Measurements from ENCODE around the gene TIAM1.
"Not testable (repeated sequence)": the region's sequence is repeated elsewhere in the genome, so short reads cannot be mapped to it uniquely, and the experiment has no call there.

Gene TIAM1

DNA sequence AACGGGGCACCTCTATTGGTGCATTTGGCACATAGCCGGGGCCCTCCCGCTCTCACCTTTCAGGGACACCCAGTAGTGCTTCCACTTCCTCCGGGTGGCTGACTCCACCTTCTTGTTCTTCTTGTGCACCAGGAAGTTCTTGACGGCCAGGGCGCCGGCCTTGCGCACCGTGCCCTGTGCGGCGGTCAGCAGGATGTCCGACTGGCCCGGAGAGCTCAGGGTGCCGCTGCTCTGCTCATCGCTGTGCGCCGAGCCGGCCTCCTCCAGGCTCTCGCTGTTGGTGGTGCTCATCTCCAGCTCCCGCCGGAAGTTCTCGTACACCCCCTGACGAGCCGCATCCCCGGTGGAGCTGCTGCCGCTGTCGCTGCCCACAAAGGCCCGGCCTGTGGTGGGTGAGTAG is 92.4 kb downstream of the TIAM1 start:
- DNase-seq (ENCODE audit: low spot score): no peak

DNA sequence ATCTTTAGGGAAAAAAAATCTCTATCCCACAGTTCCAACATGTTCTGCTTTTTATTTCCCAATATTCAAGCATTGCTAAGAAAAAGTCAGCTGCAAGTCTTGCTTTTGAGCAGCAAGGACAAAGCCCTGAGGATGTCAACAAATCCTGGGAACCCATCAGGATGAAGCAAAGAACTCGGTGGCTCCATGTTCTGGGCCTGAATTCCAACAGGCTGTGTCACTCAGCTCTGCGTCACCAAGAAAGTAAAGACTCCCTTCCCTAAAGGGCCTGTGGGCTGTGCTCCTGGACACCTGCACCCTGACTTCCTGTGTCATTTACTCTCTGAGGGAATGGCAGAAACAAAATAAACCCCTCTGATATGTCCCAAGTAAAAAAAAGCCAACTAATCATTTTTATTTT is 95.5 kb downstream of the TIAM1 start:
- DNase-seq (ENCODE audit: low spot score): no peak

DNA sequence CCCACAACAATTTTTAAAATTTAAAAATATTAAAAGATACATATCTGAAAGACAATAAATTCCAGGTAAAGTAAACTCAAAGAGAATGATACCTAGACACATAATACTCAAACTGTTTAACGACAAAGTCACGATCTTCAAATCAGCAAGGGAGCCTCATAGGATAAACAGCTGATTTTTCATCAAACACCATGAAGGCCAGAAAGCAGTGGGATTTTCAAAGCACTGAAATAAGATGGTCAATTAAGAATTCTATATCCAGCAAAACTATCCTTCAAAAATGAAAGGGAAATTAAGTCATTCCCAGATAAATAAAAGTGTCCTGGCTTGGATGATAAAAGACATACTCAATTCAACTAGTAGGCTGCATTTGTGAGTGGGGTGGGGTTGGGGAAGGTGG is 100.5 kb downstream of the TIAM1 start:
- no peak for DNase-seq (ENCODE audit: low spot score)

DNA sequence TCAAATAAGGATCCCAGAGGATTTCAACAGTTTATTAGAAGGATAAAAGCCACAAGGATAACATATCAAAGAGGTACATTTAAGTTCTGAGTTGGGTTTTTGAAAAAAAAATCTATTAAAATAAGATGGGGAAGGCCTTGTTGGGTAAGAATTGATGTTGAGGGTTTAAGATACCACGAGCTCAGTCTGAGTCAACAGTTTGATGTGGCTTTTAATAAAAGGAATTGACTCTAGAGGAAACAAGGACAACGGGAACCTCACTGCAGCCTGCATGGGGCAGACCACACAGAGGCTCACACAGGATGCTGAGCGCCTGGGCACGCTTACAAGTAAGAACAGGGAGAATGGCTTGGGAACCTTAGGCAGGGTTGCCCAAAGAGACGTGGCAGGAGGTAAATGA is 107.5 kb downstream of the TIAM1 start:
- DNase-seq (ENCODE audit: low spot score): no peak

DNA sequence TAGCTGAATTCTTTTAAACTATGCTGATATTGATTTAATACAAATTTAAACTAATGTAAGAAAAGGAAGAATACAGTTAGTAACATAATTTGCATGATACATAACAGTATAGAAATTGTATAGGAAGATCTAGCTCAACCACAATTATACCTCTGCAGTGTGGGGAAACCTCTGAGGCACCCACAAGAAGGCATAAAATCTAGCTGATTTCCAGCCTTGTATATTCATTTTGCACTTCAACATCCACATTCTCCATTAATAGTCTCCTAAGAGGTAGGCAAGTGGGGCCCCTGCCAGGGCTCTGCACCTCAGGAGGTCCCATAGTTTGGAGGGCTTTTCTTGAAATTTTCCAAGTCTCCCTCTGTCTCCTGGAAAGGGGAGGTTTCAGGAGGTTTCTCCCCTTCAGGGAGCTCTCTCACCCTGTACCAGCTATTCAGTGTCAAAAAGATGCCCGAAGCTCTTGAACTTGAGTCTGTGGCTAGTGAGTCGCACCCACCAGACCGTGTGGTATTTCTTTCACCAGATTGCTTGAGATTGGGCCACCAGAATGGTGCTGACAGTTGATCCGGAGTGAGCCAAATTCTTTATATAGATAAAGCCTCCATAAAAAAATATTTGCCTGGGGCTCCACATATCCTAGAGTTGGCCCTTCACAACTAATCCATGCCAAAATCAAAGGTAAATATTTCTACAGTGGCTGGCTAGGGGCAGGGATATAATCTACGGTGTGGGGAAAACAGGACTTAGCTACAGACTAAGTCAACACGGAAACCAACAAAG is 108.2 kb downstream of the TIAM1 start:
- DNase-seq (ENCODE audit: low spot score): no peak

DNA sequence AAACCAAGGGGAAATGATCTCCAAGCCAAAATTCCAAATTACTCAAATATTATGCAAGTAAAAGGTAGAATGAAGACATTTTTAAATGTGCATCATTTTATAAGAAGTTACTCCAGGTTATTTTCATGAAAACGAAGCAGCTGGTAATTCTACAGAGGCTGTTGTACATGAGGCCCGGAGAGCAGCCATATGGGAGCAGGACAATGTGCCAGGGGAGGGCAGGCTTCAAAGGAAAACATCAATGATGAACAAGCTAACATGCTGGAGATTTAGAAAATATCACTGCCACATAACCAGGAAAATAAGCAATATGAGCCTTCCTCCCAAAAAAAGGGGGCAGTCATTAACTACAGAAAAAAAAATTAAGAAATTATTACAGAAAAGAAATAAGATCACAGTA is 109.1 kb downstream of the TIAM1 start:
- no peak for DNase-seq (ENCODE audit: low spot score)

DNA sequence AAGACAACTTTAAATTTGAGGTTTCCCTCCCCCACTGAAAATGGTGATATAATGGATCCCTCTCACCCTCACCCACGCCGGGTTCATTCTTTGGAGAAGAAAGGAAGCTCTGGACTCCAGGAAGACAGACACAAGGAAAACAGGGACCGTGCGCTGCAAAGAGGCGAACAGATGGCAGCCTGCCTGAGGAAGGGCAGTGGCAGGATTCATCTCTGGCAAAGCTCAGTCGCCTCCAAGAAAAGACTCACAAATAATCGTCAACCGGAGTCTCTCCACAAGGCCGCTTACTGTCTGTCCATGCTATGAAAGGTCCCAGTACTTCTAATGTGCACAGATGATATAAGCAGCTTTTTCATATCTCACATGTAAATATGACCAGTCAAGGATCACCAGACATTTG is 110.3 kb downstream of the TIAM1 start:
- no peak for DNase-seq (ENCODE audit: low spot score)

DNA sequence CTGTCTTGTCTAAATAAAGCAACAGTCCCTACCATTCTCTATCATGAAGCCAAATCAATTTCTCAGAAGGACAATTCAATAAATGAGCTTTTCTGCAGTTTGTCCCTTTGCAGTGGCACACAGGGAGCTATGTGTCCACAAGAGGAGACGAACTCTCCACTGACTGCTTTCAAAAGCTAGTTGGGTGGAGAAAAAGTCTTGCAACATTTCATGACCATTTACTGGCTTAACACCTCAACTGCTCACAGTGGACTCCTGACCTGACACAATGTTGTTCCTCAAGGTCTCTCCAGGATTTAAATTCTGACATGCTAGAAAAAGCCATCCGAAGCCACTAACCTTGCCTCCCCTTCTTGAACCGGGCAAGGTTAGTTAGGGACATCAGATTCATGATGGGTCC is 111.7 kb downstream of the TIAM1 start:
- DNase-seq (ENCODE audit: low spot score): no peak

DNA sequence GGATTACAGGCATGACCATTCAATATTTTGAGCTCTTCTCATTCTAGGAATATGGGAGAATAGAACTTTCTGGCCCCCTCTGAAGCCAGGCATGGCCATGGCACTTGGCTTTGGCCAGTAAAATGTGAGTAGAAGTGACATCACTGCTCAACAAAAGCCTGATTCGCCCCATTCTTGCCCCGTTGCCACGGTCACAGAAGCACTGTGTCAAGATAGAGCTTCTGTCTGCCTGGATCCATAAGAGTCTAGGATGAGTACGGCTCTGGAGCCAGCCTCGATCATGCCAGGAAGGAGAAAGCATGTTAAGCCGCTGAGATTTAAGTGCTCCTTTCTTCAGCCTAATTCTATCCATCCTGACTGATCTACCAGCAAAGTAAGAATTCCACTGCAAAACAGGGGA is 113.1 kb downstream of the TIAM1 start:
- DNase-seq (ENCODE audit: low spot score): no peak

DNA sequence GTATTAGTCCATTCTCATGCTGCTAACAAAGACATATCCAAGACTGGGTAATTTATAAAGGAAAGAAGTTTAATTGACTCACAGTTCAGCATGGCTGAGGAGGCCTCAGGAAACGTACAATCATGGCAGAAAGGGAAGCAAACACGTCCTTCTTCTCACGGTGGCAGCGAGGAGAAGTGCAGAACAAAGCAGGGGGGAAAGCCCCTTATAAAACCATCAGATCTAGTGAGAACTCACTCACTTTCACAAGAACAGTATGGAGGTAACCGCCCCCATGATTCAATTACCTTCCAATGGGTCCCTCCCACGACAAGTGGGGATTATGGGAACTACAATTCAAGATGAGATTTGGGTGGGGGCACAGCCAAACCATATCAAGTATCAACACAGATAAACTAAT is 115.3 kb downstream of the TIAM1 start:
- DNase-seq (ENCODE audit: low spot score): not testable (repeated sequence)

DNA sequence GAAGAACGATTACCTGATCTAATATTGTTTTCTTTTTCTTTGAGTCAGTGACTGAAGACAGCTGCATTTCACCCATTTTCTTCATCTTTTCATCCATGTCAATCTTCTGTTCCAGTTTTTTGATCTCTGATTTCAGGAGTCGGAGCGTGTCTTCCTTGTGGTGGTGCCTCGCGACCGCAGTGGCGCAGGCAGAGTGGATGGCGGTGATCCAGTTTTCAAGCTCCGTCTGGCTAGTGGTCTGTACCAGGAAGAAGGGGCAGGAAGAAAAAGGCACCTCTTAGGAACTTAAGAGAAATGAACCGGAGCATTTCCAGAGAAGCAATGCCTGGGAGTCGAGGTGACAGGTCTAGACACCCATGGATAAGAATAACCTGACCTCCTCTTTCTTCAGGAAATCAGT is 118.3 kb downstream of the TIAM1 start:
- DNase-seq (ENCODE audit: low spot score): no peak

DNA sequence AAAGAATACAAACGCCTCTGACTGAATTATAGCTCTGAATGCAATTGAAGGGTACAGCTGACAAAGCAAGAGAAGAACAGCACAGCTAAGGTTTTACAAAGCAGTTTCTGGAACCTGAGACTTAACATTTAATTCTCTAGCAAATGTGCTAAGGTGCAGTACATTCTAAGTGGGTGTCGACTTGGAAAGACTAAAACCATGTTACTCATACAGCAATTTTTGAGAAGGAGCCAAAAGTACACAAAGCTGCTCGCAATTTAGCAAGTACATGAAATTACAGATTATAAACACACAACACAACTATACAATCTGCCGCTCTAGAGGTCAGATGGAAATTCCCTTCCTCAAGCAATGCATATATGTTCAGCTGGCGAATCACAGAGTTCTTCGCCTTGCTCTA is 121.9 kb downstream of the TIAM1 start:
- no peak for DNase-seq (ENCODE audit: low spot score)

DNA sequence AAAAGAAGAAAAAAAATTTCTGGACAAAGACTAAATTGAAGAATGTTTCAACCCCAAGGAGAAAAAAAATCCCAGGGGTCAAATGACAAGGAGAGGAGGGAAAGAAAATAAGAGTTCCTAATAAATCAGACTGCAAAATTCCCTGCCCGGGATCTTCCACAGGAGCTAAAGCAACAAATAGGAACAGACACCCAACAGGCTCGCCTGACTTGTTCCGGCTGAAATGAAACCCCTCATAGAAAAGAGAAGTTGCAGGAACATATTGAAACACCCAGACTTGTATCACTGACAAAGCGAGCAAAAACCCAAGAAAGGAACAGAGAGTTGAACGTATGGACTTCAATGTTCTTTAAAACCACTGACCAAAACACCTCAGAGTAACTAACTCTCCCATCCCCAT is 123.0 kb downstream of the TIAM1 start:
- DNase-seq (ENCODE audit: low spot score): no peak

DNA sequence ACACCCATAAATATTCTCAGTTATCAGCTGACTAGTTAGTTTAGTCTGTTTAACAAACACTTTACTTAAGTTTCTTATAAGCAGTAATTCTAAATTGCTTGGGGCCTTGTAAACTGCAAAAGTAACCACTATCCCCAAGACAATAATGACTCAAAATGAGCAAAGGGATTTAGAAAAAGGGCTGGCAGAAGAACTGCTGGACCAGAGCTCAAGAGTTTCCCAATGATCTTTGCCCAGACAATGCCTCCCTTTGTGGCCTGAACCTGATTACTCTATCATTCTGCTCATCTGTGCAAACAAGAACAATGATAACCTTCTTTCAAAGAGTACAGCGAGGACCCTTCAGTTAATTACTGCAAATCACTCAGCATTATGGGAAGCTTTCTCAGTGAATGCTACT is 123.5 kb downstream of the TIAM1 start:
- DNase-seq (ENCODE audit: low spot score): no peak

DNA sequence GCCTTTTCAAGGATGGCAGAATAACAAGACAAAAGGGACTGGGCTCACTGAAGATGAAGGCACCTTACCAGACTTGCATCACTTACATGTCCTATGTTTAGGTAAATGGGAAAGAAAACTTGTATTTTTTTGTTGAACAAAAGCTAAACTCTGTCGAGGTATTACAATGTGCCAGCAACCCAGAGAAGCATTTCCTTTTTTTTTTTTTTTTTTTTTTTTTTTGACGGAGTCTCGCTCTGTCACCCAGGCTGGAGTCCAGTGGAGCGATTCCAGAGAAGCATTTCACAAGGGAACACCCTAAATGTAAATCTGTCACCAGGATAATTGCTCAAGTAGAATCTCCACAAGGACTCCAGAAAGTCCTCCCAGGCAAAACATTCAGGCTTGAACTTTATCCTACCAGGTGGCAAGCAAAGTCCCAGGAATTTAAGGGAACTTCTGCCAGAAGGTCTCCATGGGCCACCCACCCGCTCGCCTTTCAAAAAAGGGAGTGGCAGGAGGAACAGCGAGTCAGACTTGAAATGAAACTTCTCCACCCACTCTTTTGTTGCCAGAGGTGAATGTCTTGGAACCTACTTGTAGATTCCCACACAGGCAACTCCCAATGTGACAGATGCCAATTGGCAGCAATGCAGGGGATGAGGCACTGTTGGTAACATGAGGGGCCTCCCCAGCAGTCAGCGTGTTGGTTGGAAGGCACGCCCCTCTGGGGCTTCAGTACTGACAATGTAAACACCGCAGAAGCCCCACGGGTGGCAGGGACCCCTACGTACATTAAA is 125.0 kb downstream of the TIAM1 start:
- no peak for DNase-seq (ENCODE audit: low spot score)

DNA sequence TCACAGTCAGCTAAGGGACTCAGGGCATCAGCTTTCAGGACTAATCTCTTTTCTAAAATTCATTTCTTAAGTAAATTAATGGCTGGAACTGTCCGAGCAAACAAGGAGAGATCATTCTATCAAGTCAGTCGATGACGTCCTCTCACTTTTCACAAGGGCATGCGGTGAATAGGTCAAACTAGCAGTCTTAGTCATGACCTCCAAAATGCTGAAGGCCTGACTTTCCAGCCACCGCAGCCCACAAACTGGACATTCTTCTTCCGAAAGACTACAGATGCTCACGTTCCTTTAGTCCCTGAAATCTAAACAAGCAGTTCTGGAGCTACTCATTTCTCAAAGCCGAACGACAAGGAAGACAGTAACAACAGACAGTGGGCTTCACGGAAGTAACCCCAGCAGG is 127.9 kb downstream of the TIAM1 start:
- DNase-seq (ENCODE audit: low spot score): no peak

DNA sequence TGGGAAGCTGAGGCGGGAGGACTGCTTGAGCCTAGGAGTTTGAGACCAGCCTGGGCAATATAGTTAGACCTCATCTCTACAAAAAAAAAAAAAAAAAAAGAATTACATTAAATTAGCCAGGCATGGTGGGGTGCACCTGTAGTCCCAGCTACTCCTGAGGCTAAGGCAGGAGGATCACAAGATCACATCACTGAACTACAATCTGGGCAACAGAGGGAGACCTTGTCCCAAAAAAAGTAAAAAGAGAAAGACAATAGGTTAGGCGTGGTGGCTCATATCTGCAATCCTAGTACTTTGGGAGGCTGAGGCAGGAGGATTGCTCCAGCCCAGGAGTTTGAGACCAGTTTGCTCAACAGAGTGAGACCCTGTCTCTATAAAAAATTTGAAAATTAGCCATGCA is 130.3 kb downstream of the TIAM1 start:
- DNase-seq (ENCODE audit: low spot score): no peak

DNA sequence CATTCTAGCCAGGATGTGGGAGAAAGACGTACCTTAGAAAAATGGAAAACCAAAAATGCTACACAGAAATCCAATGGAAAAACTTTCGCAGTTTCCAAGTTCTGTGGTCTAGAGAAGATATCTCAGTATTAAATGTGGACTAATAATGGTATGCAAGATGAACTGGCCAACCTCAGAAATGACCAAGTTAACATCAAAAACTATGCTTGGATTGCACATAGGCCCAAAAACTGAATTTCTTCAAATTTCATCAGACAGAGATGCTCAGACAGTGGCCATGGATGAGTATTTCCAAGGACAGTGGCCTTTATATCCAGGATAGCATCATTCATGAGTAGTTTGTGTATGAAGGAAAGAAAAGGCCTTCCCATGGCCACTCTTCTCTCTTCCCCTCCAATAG is 132.2 kb downstream of the TIAM1 start:
- no peak for DNase-seq (ENCODE audit: low spot score)

DNA sequence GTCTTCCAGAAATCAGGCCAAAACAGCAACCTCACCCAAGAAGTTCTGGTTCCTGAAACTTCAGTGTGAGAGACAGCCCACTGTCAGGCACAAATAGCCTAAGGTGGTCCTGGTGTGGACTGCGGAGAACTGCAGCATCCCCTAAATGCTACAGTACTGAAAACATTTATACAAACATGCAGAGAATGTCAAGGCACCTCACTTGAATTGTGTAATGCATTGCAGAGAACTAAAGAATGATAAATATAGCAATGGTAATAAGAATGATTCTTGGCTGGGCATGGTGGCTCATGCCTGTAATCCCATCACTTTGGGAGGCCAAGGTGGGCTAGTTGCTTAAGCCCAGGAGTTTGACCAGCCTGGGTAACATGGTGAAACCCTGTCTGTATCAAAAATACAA is 138.6 kb downstream of the TIAM1 start:
- DNase-seq (ENCODE audit: low spot score): no peak

DNA sequence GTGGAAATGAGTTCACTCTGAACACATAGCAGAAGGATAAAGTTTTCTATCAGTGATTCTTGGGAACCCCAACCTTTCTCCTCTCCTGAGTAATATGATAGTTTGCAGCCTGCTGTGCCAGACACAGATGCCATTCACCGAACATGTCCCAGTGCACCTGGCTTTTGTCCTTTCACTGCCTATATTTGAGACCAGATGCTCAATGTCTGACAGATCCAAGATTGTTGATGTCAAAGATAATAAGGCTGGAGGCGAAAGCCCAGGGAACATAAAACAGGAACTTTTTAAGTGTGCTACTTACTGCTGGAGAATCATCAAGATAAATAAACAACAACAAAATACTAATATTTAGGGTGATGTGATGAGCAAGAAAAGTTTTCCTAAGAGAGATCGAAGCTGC is 139.3 kb downstream of the TIAM1 start:
- DNase-seq (ENCODE audit: low spot score): no peak

DNA sequence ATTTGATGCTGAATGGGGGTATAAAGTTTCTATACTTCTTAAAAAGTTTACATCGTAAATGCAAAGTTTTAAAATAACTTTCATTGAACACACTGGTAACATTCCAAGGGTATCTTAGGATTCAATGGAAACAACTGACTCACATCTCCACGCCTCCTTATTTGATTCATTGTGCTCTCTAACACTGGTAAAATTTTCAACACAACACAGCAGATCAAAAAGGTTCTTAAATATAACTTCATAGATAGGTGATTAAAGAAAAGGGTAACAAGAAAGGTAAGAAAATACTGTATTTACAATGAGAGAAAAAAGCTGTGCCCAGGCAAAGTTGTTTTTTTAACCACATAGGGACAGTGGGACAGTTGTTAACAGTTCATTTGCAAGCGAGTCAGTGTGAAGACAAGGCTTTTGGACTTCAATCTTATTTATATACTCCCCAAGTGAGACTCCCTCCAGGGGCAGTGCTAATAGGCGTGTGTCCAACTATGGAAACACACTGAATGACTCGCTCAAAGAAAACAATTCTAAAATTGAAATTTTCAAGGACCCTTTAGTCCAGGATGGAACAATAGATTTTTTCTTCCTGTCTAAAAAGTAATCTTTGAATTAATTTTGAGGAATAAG is 140.5 kb downstream of the TIAM1 start:
- no peak for DNase-seq (ENCODE audit: low spot score)

DNA sequence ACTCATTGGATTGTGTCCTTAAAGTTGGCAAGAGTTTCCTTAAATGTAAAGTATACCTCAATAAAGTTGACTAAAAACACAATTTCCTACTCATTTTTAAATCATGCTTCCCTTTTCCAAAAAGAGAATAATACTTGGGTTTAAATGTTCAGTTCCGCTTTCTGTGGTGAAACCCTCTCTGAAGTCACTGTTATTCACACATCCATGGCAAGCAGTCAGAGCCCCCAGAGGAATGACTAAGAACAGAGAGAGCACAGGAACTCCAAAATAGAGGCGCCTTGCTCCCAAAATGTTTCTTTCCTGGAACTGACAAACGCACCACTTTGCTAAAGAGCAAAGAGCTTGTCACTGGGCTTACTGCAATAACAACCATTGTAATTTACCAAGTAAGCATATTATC is 142.5 kb downstream of the TIAM1 start:
- DNase-seq (ENCODE audit: low spot score): no peak

DNA sequence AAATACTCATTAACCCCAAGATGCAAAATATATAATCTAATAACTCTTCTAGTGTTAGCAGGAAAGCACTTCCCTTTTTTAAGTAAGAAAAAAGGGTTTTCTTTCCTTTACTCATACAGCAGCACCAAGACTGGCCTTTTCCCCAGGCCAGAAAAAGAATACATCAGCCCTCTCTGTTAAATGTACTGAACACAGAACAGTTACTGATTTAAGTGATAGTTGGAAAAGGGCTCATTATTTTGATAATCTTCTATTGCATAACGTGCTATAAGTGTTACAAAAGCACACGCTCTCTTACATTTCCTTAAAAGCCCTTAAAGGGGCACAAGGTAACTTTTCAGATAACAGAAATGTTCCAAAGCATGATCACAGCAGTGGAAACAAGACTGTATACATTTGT is 142.9 kb downstream of the TIAM1 start:
- DNase-seq (ENCODE audit: low spot score): no peak
